GM10266 (cell line): ENCODE data around the gene FAM20C.

ENCODE experiments used
- DNase-seq: peaks from one replicate; pipeline ENCODE4 v3.0.0; 2012; ENCODE audit errors: extremely low spot score
- CTCF ChIP-seq: IDR thresholded peaks from 2 replicates; pipeline ENCODE4 v1.5.1; 2012; ENCODE audit warnings: mild to moderate bottlenecking, low read depth; ENCODE audit not compliant: control insufficient read depth, insufficient read depth; ENCODE audit errors: missing control alignments

Gene FAM20C

GRCh38 chr7:282621-283020, 90.2 kb downstream of the FAM20C start:
- TF ChIP-seq CTCF: no peak
- DNase-seq: no peak

DNA sequence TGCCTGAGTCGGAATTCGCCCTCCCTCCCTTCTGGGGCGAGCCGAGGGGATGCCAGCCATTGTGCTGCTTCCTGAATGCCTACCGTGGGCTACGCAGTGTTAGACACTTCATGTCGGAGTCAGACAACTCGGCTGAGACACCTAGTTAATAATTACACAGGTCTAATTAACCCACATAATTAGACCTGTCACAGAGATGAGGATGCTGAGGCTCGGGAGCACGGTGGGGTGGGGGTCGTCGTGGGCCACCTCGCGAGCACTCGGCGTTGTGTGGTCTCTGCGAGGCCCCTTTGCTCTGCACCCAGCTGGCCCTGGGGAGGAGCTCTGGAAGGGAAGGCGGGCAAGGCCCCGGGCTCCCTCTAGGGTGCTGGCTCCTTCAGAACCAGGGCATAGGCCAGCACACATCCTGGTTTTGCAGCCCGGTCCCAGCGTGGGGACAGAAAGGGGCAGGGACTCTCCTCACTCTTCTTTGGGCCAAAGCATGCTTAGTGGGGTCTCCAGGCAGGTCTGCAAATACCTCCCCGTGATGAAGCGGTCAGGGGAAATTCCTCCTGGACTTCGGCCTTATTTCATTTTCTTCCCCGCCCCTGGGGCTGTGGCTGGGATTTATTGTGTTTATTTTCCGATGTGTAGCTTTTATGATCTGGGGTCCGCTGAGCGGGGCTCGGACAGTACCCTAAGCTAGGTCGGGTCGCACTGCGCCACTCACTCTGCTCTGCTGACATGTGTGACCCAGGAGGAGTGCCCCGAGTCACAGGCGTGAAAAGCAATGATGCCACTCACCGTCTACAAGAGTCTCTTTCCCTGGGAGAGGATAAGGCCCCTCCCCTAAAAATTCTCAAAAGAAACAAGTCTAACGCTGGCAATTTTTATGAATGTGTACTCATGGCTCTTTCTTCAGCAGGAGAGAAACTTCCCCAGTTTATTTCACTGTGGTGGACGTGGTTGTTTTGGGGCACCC, 92.7 kb downstream of the FAM20C start:
- no peak for DNase-seq
- no peak for TF ChIP-seq CTCF

DNA sequence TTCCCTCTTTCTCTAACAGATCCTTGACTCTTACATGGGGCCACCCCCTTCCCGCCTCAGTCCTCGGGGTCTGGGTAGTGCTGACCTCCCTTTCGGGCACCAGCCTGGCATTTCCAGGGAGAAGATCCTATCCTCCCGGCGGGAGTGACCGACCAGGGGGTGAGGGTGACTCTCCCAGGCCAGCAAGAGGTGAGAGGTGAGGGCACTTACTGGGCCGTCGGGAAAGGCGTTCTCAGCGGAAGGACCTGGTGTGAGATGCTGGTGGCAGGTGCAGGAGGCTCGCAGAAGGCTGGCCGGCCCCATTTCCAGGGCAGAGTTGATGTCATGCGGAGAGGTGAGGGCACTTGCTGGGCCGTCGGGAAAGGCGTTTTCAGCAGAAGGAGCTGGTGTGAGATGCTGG, 93.4 kb downstream of the FAM20C start:
- no peak for DNase-seq
- TF ChIP-seq CTCF: no peak

DNA sequence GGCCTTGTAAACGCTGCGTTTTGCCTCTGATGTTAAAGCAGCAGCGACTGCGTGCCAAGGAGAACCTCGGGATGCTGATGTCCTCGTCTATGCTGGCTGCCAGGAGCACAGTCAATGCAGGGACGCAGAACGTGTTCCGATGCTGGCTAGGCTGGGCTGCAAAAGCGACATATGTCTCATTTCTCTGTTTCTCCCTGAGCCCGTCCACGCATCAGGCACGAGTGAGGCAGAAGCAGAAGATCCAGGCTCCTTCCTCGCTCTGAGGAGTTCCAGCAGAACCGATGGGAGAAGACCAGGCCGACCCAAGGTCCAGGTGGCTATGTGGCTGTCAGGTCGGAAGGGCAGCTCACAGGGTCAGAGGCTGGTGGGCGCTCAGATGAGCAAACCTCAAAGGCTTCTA, 93.9 kb downstream of the FAM20C start:
- no peak for TF ChIP-seq CTCF
- no peak for DNase-seq

DNA sequence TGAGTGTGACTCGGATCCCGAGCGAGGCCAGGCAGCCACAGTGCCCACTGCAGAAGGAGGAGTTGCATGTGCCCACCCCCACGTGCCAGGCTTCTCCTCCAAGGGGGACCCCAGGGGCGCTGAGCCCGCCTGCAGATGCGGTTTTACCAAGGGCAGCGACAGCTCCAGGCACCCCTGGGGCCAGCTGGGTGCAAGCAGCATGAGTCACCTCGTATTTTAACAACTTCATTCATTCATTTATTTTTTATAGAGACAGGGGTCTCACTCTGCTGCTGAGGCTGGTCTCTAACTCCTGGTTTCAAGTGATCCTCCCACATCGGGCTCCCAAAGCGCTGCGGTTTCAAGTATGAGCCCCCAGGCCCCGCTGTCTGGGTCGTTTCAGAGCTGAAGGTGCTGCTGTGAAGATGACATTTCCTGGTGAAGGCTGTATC, 96.3 kb downstream of the FAM20C start:
- no peak for TF ChIP-seq CTCF
- DNase-seq: no peak

GRCh38 chr7:289209-289755, 96.9 kb downstream of the FAM20C start:
- TF ChIP-seq CTCF: no peak
- DNase-seq: no peak

GRCh38 chr7:289756-290553, 97.6 kb downstream of the FAM20C start, which contains the start of gene FOXL3:
Gene FOXL3 (plus strand): TSS chr7:290170. CDS start chr7:290170, 0 bp downstream.
- no peak for DNase-seq
- no peak for TF ChIP-seq CTCF
